ENCODE measurements around the gene SHKBP1.

- TF ChIP-seq CTCF (conservative IDR thresholded peaks at IDR 0.05; ENCODE audit: low read depth, low read length) (no peak), EZH2 (IDR thresholded peaks at IDR 0.05; ENCODE audit: borderline replicate concordance, low read depth, low read length, poor library complexity, severe bottlenecking) (no peak)
Measured at GRCh38 chr19:40550951-40551350, 25.7 kb upstream of the SHKBP1 start.
